ENCODE data around the gene SMOC2.

Gene SMOC2

GRCh38 chr6:168415098-168415992, 25.6 kb upstream of the SMOC2 start:
- DNase-seq, result no peak

- DNase-seq, result no peak
These were observed 24.9 kb upstream of the SMOC2 start for GRCh38 chr6:168415993-168416530.

- DNase-seq, result no peak
These were observed 24.5 kb upstream of the SMOC2 start for GRCh38 chr6:168416531-168416930.

- DNase-seq, result no peak
These were observed 23.8 kb upstream of the SMOC2 start for GRCh38 chr6:168417191-168417590.

GRCh38 chr6:168417679-168418557, 23.1 kb upstream of the SMOC2 start:
- no peak for DNase-seq

- no peak for DNase-seq
These were observed 22.3 kb upstream of the SMOC2 start for GRCh38 chr6:168418711-168419121.

GRCh38 chr6:168419569-168419968, 21.4 kb upstream of the SMOC2 start:
- no peak for DNase-seq

- no peak for DNase-seq
These were observed 20.9 kb upstream of the SMOC2 start for GRCh38 chr6:168420084-168420483.

- DNase-seq, result no peak
These were observed 20.3 kb upstream of the SMOC2 start for GRCh38 chr6:168420706-168421105.

GRCh38 chr6:168427184-168427583, 13.8 kb upstream of the SMOC2 start:
- no peak for DNase-seq

GRCh38 chr6:168428052-168428826, 12.7 kb upstream of the SMOC2 start:
- no peak for DNase-seq

GRCh38 chr6:168428863-168429262, 12.1 kb upstream of the SMOC2 start:
- DNase-seq, result no peak

GRCh38 chr6:168432196-168432595, 8.8 kb upstream of the SMOC2 start:
- no peak for DNase-seq

- DNase-seq, result no peak
These were observed 7.1 kb upstream of the SMOC2 start for GRCh38 chr6:168433898-168434297.

- DNase-seq, result no peak
These were observed 6.5 kb upstream of the SMOC2 start for GRCh38 chr6:168434505-168434904.

GRCh38 chr6:168437751-168438150, 3.2 kb upstream of the SMOC2 start:
- DNase-seq, result no peak

GRCh38 chr6:168438783-168439520, 2.0 kb upstream of the SMOC2 start:
- DNase-seq, result no peak

GRCh38 chr6:168439794-168440450, 1.1 kb upstream of the SMOC2 start:
- no peak for DNase-seq

- no peak for DNase-seq
These were observed 729 bp downstream of the SMOC2 start for GRCh38 chr6:168441434-168442391.

- no peak for DNase-seq
These were observed 1.7 kb downstream of the SMOC2 start for GRCh38 chr6:168442646-168443045.

All from activated CD8-positive, alpha-beta memory T cell treated with anti-CD3 and anti-CD28 coated beads, Interleukin-2, amount 50 U/mL, for 48 hours (primary cell).